ENCODE data around the gene ANP32B.
"Not testable (repeated sequence)": the region's sequence is repeated elsewhere in the genome, so short reads cannot be mapped to it uniquely, and the experiment has no call there.

The ANP32B gene

DNA sequence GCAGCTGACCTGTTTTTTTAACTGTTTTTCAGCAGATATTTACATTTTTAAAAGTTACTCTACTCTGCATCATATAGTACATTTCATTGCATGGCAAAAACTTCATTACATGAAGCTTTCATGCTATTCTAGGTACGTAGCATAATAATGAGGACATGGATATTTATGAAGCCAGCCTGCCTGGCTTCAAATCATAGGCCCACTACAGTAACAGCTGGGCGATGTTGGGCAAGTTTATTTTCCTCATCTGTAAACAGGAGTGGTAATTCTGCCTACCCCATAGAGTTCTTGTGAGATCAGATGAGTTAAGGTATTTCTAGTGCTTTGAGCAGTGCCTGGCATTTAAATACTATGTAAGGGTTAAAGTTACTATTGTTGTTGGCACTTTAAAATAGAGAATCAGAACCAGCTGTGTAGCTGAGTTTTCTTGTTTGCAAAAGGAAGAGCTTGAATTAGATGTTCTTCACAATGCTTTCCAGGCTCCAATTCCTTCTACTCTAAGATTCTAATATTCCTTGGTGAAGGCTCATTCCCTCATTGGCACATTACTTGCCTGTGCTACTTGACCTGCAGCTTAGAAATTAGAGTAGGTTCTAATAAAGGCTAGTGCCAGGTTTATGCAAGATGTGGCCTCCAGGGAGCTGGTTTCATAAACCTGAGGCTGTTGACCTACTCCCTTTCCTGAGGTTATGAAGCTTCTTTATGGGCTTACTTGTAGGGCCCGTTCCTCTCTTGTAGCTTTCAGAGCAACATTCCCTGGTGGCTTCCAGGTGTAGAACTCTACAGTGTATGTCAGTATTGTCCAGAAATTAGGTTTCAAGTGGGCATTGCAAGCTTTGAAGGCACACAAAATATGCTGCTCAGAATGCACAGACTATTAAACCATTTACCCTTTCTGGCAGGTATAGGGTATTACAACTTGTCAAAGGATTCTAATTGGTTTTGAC is 14.5 kb downstream of the ANP32B start:
- H3K27me3 Mint-ChIP-seq: no peaks in the 10 kb centered on the region
- no peak overlapping the region for H3K4me3 Mint-ChIP-seq
- peaks cover 19% of the 10 kb centered on the region for H3K36me3 Mint-ChIP-seq
- H3K27ac Mint-ChIP-seq: no peak overlapping the region
- H3K4me1 Mint-ChIP-seq: peaks cover 63% of the 10 kb centered on the region
- no peaks in the 10 kb centered on the region for H3K9me3 Mint-ChIP-seq

DNA sequence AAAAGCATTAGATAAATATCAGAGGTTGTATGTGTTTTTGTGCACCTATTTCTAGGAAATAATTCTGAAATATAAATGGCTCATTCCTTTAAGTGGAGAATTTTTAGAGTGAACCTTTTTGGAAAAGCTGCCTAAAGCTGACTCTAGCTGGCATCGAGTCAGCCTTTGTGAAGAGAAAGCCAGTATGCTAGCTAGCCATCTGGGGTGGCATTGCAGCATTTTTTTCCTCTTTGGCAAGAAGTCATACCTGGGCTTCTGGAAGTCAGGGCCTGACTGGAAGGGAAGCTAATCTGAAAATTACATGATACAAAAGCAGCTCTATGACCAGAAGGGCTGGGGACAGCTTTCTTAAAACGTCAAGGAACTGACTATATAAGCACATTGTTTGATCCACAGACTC is 19.7 kb downstream of the ANP32B start:
- Mint-ChIP-seq H3K9me3 (no peaks in the 10 kb centered on the region), H3K4me1 (peaks cover 45% of the 10 kb centered on the region), H3K36me3 (peaks cover 30% of the 10 kb centered on the region), H3K27me3 (no peaks in the 10 kb centered on the region), H3K4me3 (no peak overlapping the region), H3K27ac (no peak overlapping the region)

- Mint-ChIP-seq H3K27ac (no peak overlapping the region), H3K4me1 (peaks cover 43% of the 10 kb centered on the region)
These were observed 23.1 kb downstream of the ANP32B start for GRCh38 chr9:98006127-98006796.

GRCh38 chr9:98007251-98007928 is 24.2 kb downstream of the ANP32B start:
- H3K4me3 Mint-ChIP-seq: no peak overlapping the region
- H3K9me3 Mint-ChIP-seq: no peaks in the 10 kb centered on the region
- peaks cover 38% of the 10 kb centered on the region for H3K4me1 Mint-ChIP-seq
- peak overlapping the region; percentile 17 for H3K27ac Mint-ChIP-seq
- no peaks in the 10 kb centered on the region for H3K27me3 Mint-ChIP-seq
- peaks cover 28% of the 10 kb centered on the region for H3K36me3 Mint-ChIP-seq

More at GRCh38 chr9:98006127-98006796, 23.1 kb downstream of the ANP32B start:
- H3K36me3 Mint-ChIP-seq: peaks cover 26% of the 10 kb centered on the region
- H3K9me3 Mint-ChIP-seq: no peaks in the 10 kb centered on the region
- no peaks in the 10 kb centered on the region for H3K27me3 Mint-ChIP-seq
- no peak overlapping the region for H3K4me3 Mint-ChIP-seq

GRCh38 chr9:98008764-98009163 is 25.6 kb downstream of the ANP32B start:
- Mint-ChIP-seq H3K9me3 (no peaks in the 10 kb centered on the region), H3K36me3 (peaks cover 28% of the 10 kb centered on the region), H3K4me1 (peaks cover 37% of the 10 kb centered on the region)

DNA sequence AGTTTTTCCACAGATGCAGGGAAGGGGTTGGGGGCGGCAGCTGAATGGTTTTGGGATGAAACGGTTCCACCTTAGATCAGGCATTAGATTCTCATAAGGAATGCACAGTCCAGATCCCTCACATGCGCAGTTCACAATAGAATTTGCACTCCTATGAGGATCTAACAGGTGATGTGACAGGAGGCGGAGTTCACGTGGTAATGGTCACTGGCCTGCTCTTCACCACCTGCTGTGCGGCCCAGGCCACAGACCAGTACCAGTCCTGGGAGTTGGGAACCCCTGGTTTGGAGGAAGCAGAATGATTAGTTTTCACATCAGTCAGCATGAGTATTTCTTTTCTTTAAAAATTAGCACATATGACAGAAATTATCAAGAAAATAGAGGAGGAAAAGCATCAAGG is 26.3 kb downstream of the ANP32B start:
- no peak overlapping the region for H3K27ac Mint-ChIP-seq

More at GRCh38 chr9:98008764-98009163, 25.6 kb downstream of the ANP32B start:
- Mint-ChIP-seq H3K4me3 (no peak overlapping the region), H3K27me3 (no peaks in the 10 kb centered on the region), H3K27ac (no peak overlapping the region)

GRCh38 chr9:98009936-98010335 is 26.8 kb downstream of the ANP32B start:
- Mint-ChIP-seq H3K4me3 (no peak overlapping the region), H3K4me1 (peaks cover 34% of the 10 kb centered on the region), H3K27ac (no peak overlapping the region), H3K9me3 (no peaks in the 10 kb centered on the region), H3K36me3 (peaks cover 23% of the 10 kb centered on the region), H3K27me3 (no peaks in the 10 kb centered on the region)

More for the DNA sequence above, 26.3 kb downstream of the ANP32B start:
- peaks cover 34% of the 10 kb centered on the region for H3K4me1 Mint-ChIP-seq
- H3K4me3 Mint-ChIP-seq: no peak overlapping the region
- H3K36me3 Mint-ChIP-seq: peaks cover 26% of the 10 kb centered on the region
- H3K27me3 Mint-ChIP-seq: no peaks in the 10 kb centered on the region
- no peaks in the 10 kb centered on the region for H3K9me3 Mint-ChIP-seq

DNA sequence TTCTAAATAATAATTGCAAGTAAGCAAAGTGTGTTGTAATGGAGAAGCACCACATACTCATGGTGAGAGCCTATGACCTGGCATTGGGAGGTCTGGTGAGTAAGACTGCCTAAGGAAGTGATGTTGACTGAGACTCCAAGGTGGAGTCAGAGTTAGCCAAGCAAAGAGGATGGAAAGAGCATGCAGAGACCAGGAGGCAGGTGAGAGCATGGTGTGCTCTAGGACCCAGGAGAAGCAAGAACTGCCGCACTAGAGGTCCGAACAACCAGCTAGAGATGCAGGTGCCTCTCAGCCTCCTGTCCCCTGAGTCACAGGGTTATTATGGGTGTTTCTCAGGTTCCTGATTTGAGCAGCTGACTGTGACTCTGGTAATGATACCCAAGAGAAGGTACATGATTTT is 27.3 kb downstream of the ANP32B start:
- H3K27ac Mint-ChIP-seq: peak overlapping the region; percentile 59
- H3K27me3 Mint-ChIP-seq: no peaks in the 10 kb centered on the region
- H3K36me3 Mint-ChIP-seq: peaks cover 25% of the 10 kb centered on the region
- H3K4me1 Mint-ChIP-seq: peaks cover 37% of the 10 kb centered on the region
- no peak overlapping the region for H3K4me3 Mint-ChIP-seq
- no peaks in the 10 kb centered on the region for H3K9me3 Mint-ChIP-seq

DNA sequence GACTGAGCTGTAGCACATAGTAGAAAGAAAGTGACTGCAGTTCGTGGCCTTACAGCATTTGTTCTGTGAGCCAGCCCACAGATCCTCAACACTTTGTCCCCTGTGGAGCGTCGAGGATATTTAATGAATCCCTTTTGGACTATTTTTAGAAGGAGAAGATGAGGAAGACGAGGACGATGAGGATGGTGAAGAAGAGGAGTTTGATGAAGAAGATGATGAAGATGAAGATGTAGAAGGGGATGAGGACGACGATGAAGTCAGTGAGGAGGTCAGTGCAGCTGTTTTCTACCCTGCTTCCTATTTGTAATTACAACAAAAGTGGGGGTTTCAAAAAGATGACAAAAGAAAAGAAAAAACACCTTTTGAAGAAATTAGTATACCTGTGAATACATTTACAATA is 28.0 kb downstream of the ANP32B start:
- Mint-ChIP-seq H3K4me1 (peaks cover 36% of the 10 kb centered on the region), H3K36me3 (peaks cover 24% of the 10 kb centered on the region), H3K9me3 (no peaks in the 10 kb centered on the region), H3K27ac (peak overlapping the region; percentile 13), H3K27me3 (no peaks in the 10 kb centered on the region), H3K4me3 (no peak overlapping the region)

- no peak overlapping the region for H3K27ac Mint-ChIP-seq
- no peaks in the 10 kb centered on the region for H3K27me3 Mint-ChIP-seq
- H3K4me3 Mint-ChIP-seq: no peak overlapping the region
- no peaks in the 10 kb centered on the region for H3K9me3 Mint-ChIP-seq
- peaks cover 3% of the 10 kb centered on the region for H3K4me1 Mint-ChIP-seq
- H3K36me3 Mint-ChIP-seq: peaks cover 21% of the 10 kb centered on the region
These were observed 33.1 kb downstream of the ANP32B start for GRCh38 chr9:98016137-98016680.

- Mint-ChIP-seq H3K27me3 (no peaks in the 10 kb centered on the region), H3K27ac (peak overlapping the region; percentile 82), H3K4me3 (no peak overlapping the region), H3K4me1 (peaks cover 3% of the 10 kb centered on the region), H3K36me3 (peaks cover 19% of the 10 kb centered on the region), H3K9me3 (no peaks in the 10 kb centered on the region)
These were observed 34.2 kb downstream of the ANP32B start for GRCh38 chr9:98017306-98017705.

DNA sequence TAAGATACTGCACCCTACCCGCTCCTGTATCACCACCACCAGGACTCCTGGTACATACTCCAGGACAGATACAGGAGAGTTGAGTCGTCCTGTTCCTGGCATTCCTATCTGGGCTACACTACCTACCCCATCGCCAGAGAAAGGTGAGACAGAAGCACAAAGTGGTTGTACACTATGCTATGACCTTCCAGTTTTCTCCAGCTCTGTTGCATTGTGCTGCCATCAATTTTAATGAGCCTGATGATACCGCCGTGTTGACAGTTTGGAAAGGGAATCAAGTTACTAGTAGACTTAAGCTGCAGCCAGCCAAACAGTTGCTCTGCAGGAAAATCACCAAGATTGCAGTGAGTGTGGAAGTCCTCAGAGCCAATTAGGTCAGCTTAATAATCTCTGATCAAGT is 35.2 kb downstream of the ANP32B start:
- H3K4me1 Mint-ChIP-seq: peaks cover 3% of the 10 kb centered on the region
- H3K27me3 Mint-ChIP-seq: no peaks in the 10 kb centered on the region
- peaks cover 21% of the 10 kb centered on the region for H3K36me3 Mint-ChIP-seq
- no peak overlapping the region for H3K4me3 Mint-ChIP-seq
- H3K27ac Mint-ChIP-seq: no peak overlapping the region
- H3K9me3 Mint-ChIP-seq: no peaks in the 10 kb centered on the region

GRCh38 chr9:98019098-98019497 is 36.0 kb downstream of the ANP32B start:
- Mint-ChIP-seq H3K27ac (no peak overlapping the region), H3K27me3 (no peaks in the 10 kb centered on the region), H3K9me3 (no peaks in the 10 kb centered on the region), H3K4me1 (peaks cover 3% of the 10 kb centered on the region), H3K36me3 (peaks cover 21% of the 10 kb centered on the region), H3K4me3 (no peak overlapping the region)

GRCh38 chr9:98019869-98020268 is 36.7 kb downstream of the ANP32B start:
- H3K27me3 Mint-ChIP-seq, H3K4me1 Mint-ChIP-seq, H3K27ac Mint-ChIP-seq, H3K4me3 Mint-ChIP-seq, H3K9me3 Mint-ChIP-seq: not testable (repeated sequence)
- peaks cover 19% of the 10 kb centered on the region for H3K36me3 Mint-ChIP-seq

DNA sequence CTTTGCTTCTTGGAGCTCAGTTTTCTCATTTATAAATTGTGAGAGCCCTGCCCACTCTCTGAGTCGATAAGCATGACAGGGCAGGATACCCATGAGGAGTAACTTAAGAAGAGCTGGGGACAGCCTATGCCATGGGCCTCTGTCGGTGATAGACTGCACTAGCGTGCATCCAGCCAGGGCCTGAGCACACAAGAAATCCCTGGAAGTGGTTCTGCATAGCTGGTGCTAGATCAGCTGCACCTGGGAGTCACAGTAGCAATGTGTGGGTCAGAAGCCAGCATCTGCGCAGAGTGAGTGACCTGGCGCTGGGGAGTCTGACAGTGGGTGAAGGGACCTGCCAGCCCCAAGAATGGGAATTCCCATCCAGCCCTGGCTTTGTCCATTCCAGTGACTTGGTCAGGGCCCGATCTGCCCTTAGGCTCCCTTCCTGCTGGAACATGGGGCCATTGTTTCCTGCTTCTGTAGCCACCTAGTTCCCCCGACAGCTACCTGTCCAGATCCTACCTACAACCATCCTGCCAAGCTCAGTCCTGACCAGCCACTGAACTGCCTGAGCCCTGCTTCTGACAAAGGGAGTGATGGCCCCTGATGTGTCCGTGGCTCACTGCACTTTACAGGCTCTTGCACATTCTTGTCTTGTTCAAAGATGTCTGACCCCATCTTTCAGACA is 37.5 kb downstream of the ANP32B start:
- no peak overlapping the region for H3K4me3 Mint-ChIP-seq
- H3K36me3 Mint-ChIP-seq: peaks cover 18% of the 10 kb centered on the region
- H3K27ac Mint-ChIP-seq: peak overlapping the region; percentile 72
- H3K27me3 Mint-ChIP-seq: no peaks in the 10 kb centered on the region
- no peaks in the 10 kb centered on the region for H3K4me1 Mint-ChIP-seq
- no peaks in the 10 kb centered on the region for H3K9me3 Mint-ChIP-seq

Data from activated naive CD4-positive, alpha-beta T cell treated with anti-CD3 and anti-CD28 coated beads, Interleukin-2, amount 50 U/mL, for 24 hours (primary cell).